Fibroblast of lung (primary cell): ENCODE results near the gene TRAF3. TPM values are rescaled to one million over a fixed set of nuclear protein-coding genes. Genes with fewer than 3 reads are reported as not detected.

Experiments
- DNase-seq, 2 donors: peaks; one replicate each; pipeline versions ENCODE4 v3.0.0 to v3.0.0-alpha.2; 2010; ENCODE audit warnings: low read depth in 2 of 2
- H2AFZ ChIP-seq: 2 replicates; pipeline ENCODE4 v1.5.1; 2012; ENCODE audit warnings: low read length, control low read depth, inconsistent platforms
- H3K27ac ChIP-seq: 2 replicates; pipeline ENCODE4 v1.5.1; 2011; ENCODE audit warnings: low read length, control low read depth; ENCODE audit not compliant: insufficient read depth
- H3K27me3 ChIP-seq: 2 replicates; pipeline ENCODE4 v1.5.1; 2011; ENCODE audit warnings: mild to moderate bottlenecking, low read length; ENCODE audit not compliant: control insufficient read depth, insufficient read depth
- H3K36me3 ChIP-seq: 2 replicates; pipeline ENCODE4 v1.5.1; 2011; ENCODE audit warnings: low read length; ENCODE audit not compliant: control insufficient read depth, insufficient read depth
- H3K4me1 ChIP-seq: 2 replicates; pipeline ENCODE4 v1.5.1; 2011; ENCODE audit warnings: low read length; ENCODE audit not compliant: control insufficient read depth, insufficient read depth; ENCODE audit errors: extremely low read depth
- H3K4me2 ChIP-seq: 2 replicates; pipeline ENCODE4 v1.5.1; 2011; ENCODE audit warnings: low read length, control low read depth; ENCODE audit not compliant: insufficient read depth; ENCODE audit errors: extremely low read depth
- H3K4me3 ChIP-seq, 4 experiments: fragments of 200-600 bp in 1 of 4; sonication (generic) in 1 of 4; replicated peaks in 1 of 4; 2 replicates each; pipeline ENCODE4 v1.5.1; 2011 to 2016; ENCODE audit warnings: low read length in 4 of 4, low read depth in 3 of 4, mild to moderate bottlenecking in 3 of 4, control low read depth in 2 of 4, inconsistent platforms in 1 of 4, mixed read lengths in 1 of 4; ENCODE audit not compliant: insufficient read depth in 1 of 4; ENCODE audit errors: control extremely low read depth in 1 of 4
- H3K79me2 ChIP-seq: 2 replicates; pipeline ENCODE4 v1.5.1; 2012; ENCODE audit warnings: mild to moderate bottlenecking, low read length, inconsistent platforms; ENCODE audit not compliant: control insufficient read depth, insufficient read depth
- H3K9ac ChIP-seq: 2 replicates; pipeline ENCODE4 v1.5.1; 2011; ENCODE audit warnings: mild to moderate bottlenecking, low read length, control low read depth; ENCODE audit not compliant: insufficient read depth
- H3K9me3 ChIP-seq: 2 replicates; pipeline ENCODE4 v1.5.1; 2012; ENCODE audit warnings: low read depth, low read length; ENCODE audit not compliant: control insufficient read depth, insufficient read depth
- H4K20me1 ChIP-seq: 2 replicates; pipeline ENCODE4 v1.5.1; 2011; ENCODE audit warnings: low read length; ENCODE audit not compliant: control insufficient read depth, insufficient read depth; ENCODE audit errors: extremely low read depth
- CTCF ChIP-seq, 2 donors: IDR thresholded peaks in 1 of 2; conservative IDR thresholded peaks in 1 of 2; 1 replicate in 1 of 2; 2 replicates in 1 of 2; pipeline ENCODE4 v1.5.1; 2011 to 2012; ENCODE audit warnings: low read length in 2 of 2, control low read depth in 1 of 2, inconsistent platforms in 1 of 2, low read depth in 1 of 2, mild to moderate bottlenecking in 1 of 2
- EZH2 ChIP-seq: IDR thresholded peaks from 2 replicates; pipeline ENCODE4 v1.5.1; 2012; ENCODE audit warnings: low read length, control low read depth, mild to moderate bottlenecking; ENCODE audit errors: missing control alignments
- polyA plus RNA-seq, 2 donors: library from polyadenylated mRNA; depleted of rRNA in 1 of 2; stranded (reverse) in 1 of 2; unstranded in 1 of 2; fragments of >200 nt; gene quantifications; 2 replicates each; pipeline ENCODE4 v1.2.1, GENCODE V29; 2011 to 2012; ENCODE audit warnings: missing spikeins in 1 of 2
- total RNA-seq: library from RNA; depleted of rRNA; stranded (reverse); fragments of >200 nt; gene quantifications from 2 replicates; pipeline ENCODE4 v1.2.1, GENCODE V29; 2014

TRAF3 gene
- total and polyA plus RNA-seq, 2 donors (not counting 1 experiment from before 2014, with no cell fraction given), result 12.1 to 14.4 TPM

- no peak overlapping the region for H3K4me3 ChIP-seq
- no peak for DNase-seq
- no peaks in the 10 kb centered on the region for H3K79me2 ChIP-seq
- H3K27me3 ChIP-seq, result no peaks in the 10 kb centered on the region
- no peaks in the 10 kb centered on the region for H3K9me3 ChIP-seq
- no peaks in the 10 kb centered on the region for H4K20me1 ChIP-seq
- H3K27ac ChIP-seq, result no peak overlapping the region
- H3K9ac ChIP-seq, result no peak overlapping the region
- no peaks in the 10 kb centered on the region for H3K36me3 ChIP-seq
- TF ChIP-seq EZH2, result no peak
- no peak for TF ChIP-seq CTCF (conservative IDR thresholded peaks at IDR 0.05 in 1 of 2, IDR thresholded peaks at IDR 0.05 in 1 of 2; ENCODE audit: low read depth in 1 of 2, low read length in 2 of 2)
- no peak overlapping the region for H2AFZ ChIP-seq
- no peaks in the 10 kb centered on the region for H3K4me1 ChIP-seq
- no peak overlapping the region for H3K4me2 ChIP-seq
Observed at GRCh38 chr14:102738373-102739189, 38.7 kb upstream of the TRAF3 start.

GRCh38 chr14:102739190-102739469, 38.1 kb upstream of the TRAF3 start:
- Histone ChIP-seq H2AFZ (no peak overlapping the region), H3K4me3 (no peak overlapping the region), H3K4me1 (no peaks in the 10 kb centered on the region), H3K4me2 (no peak overlapping the region), H3K36me3 (no peaks in the 10 kb centered on the region), H3K9ac (no peak overlapping the region), H3K27me3 (no peaks in the 10 kb centered on the region), H3K79me2 (no peaks in the 10 kb centered on the region), H3K9me3 (no peaks in the 10 kb centered on the region), H4K20me1 (no peaks in the 10 kb centered on the region), H3K27ac (no peak overlapping the region)
- TF ChIP-seq EZH2, result no peak
- TF ChIP-seq CTCF (conservative IDR thresholded peaks at IDR 0.05 in 1 of 2, IDR thresholded peaks at IDR 0.05 in 1 of 2; ENCODE audit: low read depth in 1 of 2, low read length in 2 of 2), result no peak
- no peak for DNase-seq

- no peaks in the 10 kb centered on the region for H3K79me2 ChIP-seq
- no peaks in the 10 kb centered on the region for H3K4me1 ChIP-seq
- H3K36me3 ChIP-seq, result no peaks in the 10 kb centered on the region
- no peak overlapping the region for H3K4me3 ChIP-seq
- no peaks in the 10 kb centered on the region for H3K27me3 ChIP-seq
- no peak overlapping the region for H3K9ac ChIP-seq
- no peak for TF ChIP-seq CTCF (conservative IDR thresholded peaks at IDR 0.05 in 1 of 2, IDR thresholded peaks at IDR 0.05 in 1 of 2; ENCODE audit: low read depth in 1 of 2, low read length in 2 of 2)
- no peak for TF ChIP-seq EZH2
- H3K27ac ChIP-seq, result no peak overlapping the region
- no peaks in the 10 kb centered on the region for H3K9me3 ChIP-seq
- no peak for DNase-seq
- H2AFZ ChIP-seq, result no peak overlapping the region
- H3K4me2 ChIP-seq, result no peak overlapping the region
- no peaks in the 10 kb centered on the region for H4K20me1 ChIP-seq
Observed at GRCh38 chr14:102746634-102747438, 30.4 kb upstream of the TRAF3 start.
